Liver (tissue), 9 donors: ENCODE data around the gene CUL5. TPM values are rescaled to one million over a fixed set of nuclear protein-coding genes. Genes with fewer than 3 reads are reported as not detected.

Experiments
- DNase-seq: peaks from one replicate; pipeline ENCODE4 v3.0.0-alpha.2; 2017; ENCODE audit warnings: low spot score
- H3K27ac ChIP-seq, 2 donors: one replicate each; pipeline ENCODE4 v1.7.0; 2013; ENCODE audit warnings: inconsistent platforms in 2 of 2, low read length in 2 of 2, control low read depth in 1 of 2, low read depth in 1 of 2, mild to moderate bottlenecking in 1 of 2
- H3K27me3 ChIP-seq, 4 donors: one replicate each; pipeline versions ENCODE4 v1.6.1 to v1.7.0; 2013; ENCODE audit warnings: low read length in 3 of 4, inconsistent platforms in 1 of 4, mild to moderate bottlenecking in 1 of 4, moderate library complexity in 1 of 4; ENCODE audit not compliant: control insufficient read depth in 4 of 4, insufficient read depth in 4 of 4
- H3K36me3 ChIP-seq, 4 donors: one replicate each; pipeline versions ENCODE4 v1.6.1 to v1.7.0; 2013; ENCODE audit warnings: low read length in 3 of 4, mild to moderate bottlenecking in 3 of 4, low read depth in 1 of 4, moderate library complexity in 1 of 4; ENCODE audit not compliant: control insufficient read depth in 4 of 4, insufficient read depth in 3 of 4
- H3K4me1 ChIP-seq, 4 donors: one replicate each; pipeline versions ENCODE4 v1.6.1 to v1.7.0; 2013; ENCODE audit warnings: low read length in 3 of 4, mild to moderate bottlenecking in 3 of 4, moderate library complexity in 1 of 4; ENCODE audit not compliant: control insufficient read depth in 4 of 4, insufficient read depth in 4 of 4
- H3K4me3 ChIP-seq, 3 donors: one replicate each; pipeline versions ENCODE4 v1.6.1 to v1.7.0; 2013; ENCODE audit warnings: low read length in 3 of 3, control low read depth in 1 of 3, low read depth in 1 of 3, mild to moderate bottlenecking in 1 of 3
- H3K9ac ChIP-seq, 2 donors: one replicate each; pipeline ENCODE4 v1.7.0; 2013; ENCODE audit warnings: low read length in 2 of 2, mild to moderate bottlenecking in 2 of 2, moderate library complexity in 2 of 2, control low read depth in 1 of 2, low read depth in 1 of 2
- H3K9me3 ChIP-seq, 4 donors: one replicate each; pipeline versions ENCODE4 v1.6.1 to v1.7.0; 2013; ENCODE audit warnings: low read length in 3 of 4; ENCODE audit not compliant: control insufficient read depth in 4 of 4
- EGR1 ChIP-seq, 2 donors: IDR thresholded peaks; 2 replicates each; pipeline ENCODE4 v1.6.1; 2016 to 2018; ENCODE audit warnings: antibody characterized with exemption in 2 of 2, low read depth in 2 of 2
- FOXA1 ChIP-seq: IDR thresholded peaks from 2 replicates; pipeline ENCODE4 v1.6.1; 2016; ENCODE audit warnings: antibody characterized with exemption
- FOXA2 ChIP-seq: IDR thresholded peaks from 2 replicates; pipeline ENCODE4 v1.6.1; 2016; ENCODE audit warnings: antibody characterized with exemption
- GABPA ChIP-seq, 2 donors: IDR thresholded peaks in 1 of 2; conservative IDR thresholded peaks in 1 of 2; 2 replicates each; pipeline ENCODE4 v1.6.1; 2016; ENCODE audit warnings: antibody characterized with exemption in 2 of 2, mild to moderate bottlenecking in 1 of 2, moderate library complexity in 1 of 2
- HNF4A ChIP-seq, 2 donors: conservative IDR thresholded peaks; 2 replicates each; pipeline ENCODE4 v1.6.1; 2016; ENCODE audit warnings: antibody characterized with exemption in 2 of 2, mild to moderate bottlenecking in 2 of 2
- HNF4G ChIP-seq: IDR thresholded peaks from 2 replicates; pipeline ENCODE4 v1.6.1; 2016; ENCODE audit warnings: antibody characterized with exemption
- MAX ChIP-seq: IDR thresholded peaks from 2 replicates; pipeline ENCODE4 v1.6.1; 2016; ENCODE audit warnings: antibody characterized with exemption
- NR2F2 ChIP-seq: IDR thresholded peaks from 2 replicates; pipeline ENCODE4 v1.6.1; 2016; ENCODE audit warnings: antibody characterized with exemption
- RAD21 ChIP-seq, 2 donors: IDR thresholded peaks; 2 replicates each; pipeline ENCODE4 v1.6.1; 2016; ENCODE audit warnings: antibody characterized with exemption in 2 of 2, mild to moderate bottlenecking in 2 of 2
- RXRA ChIP-seq, 2 donors: IDR thresholded peaks; 2 replicates each; pipeline ENCODE4 v1.6.1; 2017 to 2018; ENCODE audit warnings: antibody characterized with exemption in 2 of 2, mild to moderate bottlenecking in 1 of 2
- SP1 ChIP-seq: IDR thresholded peaks from 2 replicates; pipeline ENCODE4 v1.6.1; 2018; ENCODE audit warnings: antibody characterized with exemption, mild to moderate bottlenecking
- TAF1 ChIP-seq: conservative IDR thresholded peaks from 2 replicates; pipeline ENCODE4 v1.6.1; 2016; ENCODE audit warnings: antibody characterized with exemption, mild to moderate bottlenecking
- WGBS: extraction: QIAGEN DNeasy Blood & Tissue Kit; methylation state at CpG from one replicate; pipeline ENCODE4 v1.1.7; 2013; 5-methylcytosine and 5-hydroxymethylcytosine counted together
- polyA plus RNA-seq, 2 donors: library from polyadenylated mRNA; stranded (reverse) in 1 of 2; unstranded in 1 of 2; fragments of 200-250 nt in 1 of 2; fragments of >200 nt in 1 of 2; fragmentation: Nextera tagmentation in 1 of 2; extraction: Ambion mirVana in 1 of 2; gene quantifications; one replicate each; pipeline versions ENCODE4 v1.2.1 to v1.2.3, GENCODE V29; 2013 to 2015
- total RNA-seq, 2 donors: library from RNA; depleted of rRNA; stranded (reverse); fragments of >200 nt; gene quantifications; one replicate each; pipeline ENCODE4 v1.2.3, GENCODE V29; 2014
- TF ChIP-seq, protein P1 (sequence below): IDR thresholded peaks from 2 replicates; pipeline ENCODE4 v1.6.1; 2016; ENCODE audit warnings: antibody characterized with exemption
- TF ChIP-seq, protein P2 (sequence below): fragments of 150-350 bp; IDR thresholded peaks from 2 replicates; pipeline ENCODE4 v1.5.1; 2017; ENCODE audit warnings: improper control_type of control experiment, low read depth, low read length; ENCODE audit not compliant: missing input control
- TF ChIP-seq, protein P3 (sequence below): IDR thresholded peaks from 2 replicates; pipeline ENCODE4 v1.6.1; 2016; ENCODE audit warnings: antibody characterized with exemption, mild to moderate bottlenecking
- donor health status: healthy.
- donor health status: healthy.
- donor health status: healthy.
- donor health status: healthy.
- donor health status: healthy.

CUL5 gene
- total and polyA plus RNA-seq, 4 donors, result 5.6 to 21.1 (median 12.9) TPM

DNA sequence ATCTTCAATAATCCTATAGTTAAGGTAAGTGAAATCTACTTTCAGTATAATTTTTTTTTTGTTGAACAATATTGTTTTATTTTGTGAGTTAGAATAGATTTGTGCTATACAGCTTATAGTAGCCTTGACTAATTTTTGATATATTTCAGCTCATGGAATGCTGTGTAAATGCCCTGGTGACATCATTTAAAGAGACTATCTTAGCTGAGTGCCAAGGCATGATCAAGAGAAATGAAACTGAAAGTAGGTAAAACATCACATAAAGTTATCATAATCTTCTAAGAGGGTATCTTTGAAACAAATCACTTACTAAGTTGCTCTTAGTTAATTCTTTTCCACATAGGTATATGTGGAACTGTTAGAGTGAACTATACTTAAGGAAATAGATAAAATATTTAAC lies 61.2 kb downstream of the CUL5 start:
- DNase-seq, result no peak

DNA sequence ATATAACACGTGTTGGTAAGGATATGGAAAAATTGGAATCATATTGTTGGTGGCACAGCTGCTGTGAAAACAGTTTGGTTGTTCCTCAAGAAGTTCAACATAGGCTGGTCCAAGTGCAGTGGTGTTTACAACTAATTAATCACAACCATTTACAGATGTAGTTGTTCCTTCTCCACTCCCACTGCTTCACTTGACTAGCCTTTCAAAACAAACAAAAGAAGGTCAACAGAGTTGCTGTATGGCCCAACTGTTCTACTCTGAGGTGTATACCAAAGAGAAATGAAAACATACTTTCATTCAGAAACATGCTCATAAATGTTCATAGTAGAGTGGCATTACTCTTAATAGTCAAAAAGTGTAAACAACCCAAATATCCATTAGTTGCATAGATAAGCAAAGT lies 76.1 kb downstream of the CUL5 start:
- no peak for DNase-seq
- TF ChIP-seq, protein P1, sequence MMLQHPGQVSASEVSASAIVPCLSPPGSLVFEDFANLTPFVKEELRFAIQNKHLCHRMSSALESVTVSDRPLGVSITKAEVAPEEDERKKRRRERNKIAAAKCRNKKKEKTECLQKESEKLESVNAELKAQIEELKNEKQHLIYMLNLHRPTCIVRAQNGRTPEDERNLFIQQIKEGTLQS, result no peak
- TF ChIP-seq NR2F2 (no peak), GABPA (IDR thresholded peaks at IDR 0.05 in 1 of 2, conservative IDR thresholded peaks at IDR 0.05 in 1 of 2) (no peak), HNF4A (conservative IDR thresholded peaks at IDR 0.05) (no peak), EGR1 (IDR thresholded peaks at IDR 0.05; ENCODE audit: low read depth in 2 of 2) (no peak), RAD21 (IDR thresholded peaks at IDR 0.05) (no peak), RXRA (IDR thresholded peaks at IDR 0.05) (no peak), SP1 (no peak), HNF4G (no peak), MAX (no peak), TAF1 (no peak)
- no peak overlapping the region for H3K4me3 ChIP-seq
- WGBS, result 82% methylated on average over 1 of the region's 1 CpG
- no peaks in the 10 kb centered on the region for H3K9me3 ChIP-seq
- no peak overlapping the region for H3K9ac ChIP-seq
- H3K27me3 ChIP-seq, result no peaks in the 10 kb centered on the region
- peaks cover 2 to 11% (median 5%) of the 10 kb centered on the region in 4 donors for H3K36me3 ChIP-seq
- H3K4me1 ChIP-seq, result no peaks in the 10 kb centered on the region
- H3K27ac ChIP-seq, result no peak overlapping the region

More for the DNA sequence above, 61.2 kb downstream of the CUL5 start:
- no peaks in the 10 kb centered on the region for H3K9me3 ChIP-seq
- TF ChIP-seq SP1 (no peak), FOXA1 (no peak), TAF1 (no peak)
- TF ChIP-seq, protein P1, result peak; percentile 47
- no peaks in the 10 kb centered on the region for H3K27me3 ChIP-seq
- no peak overlapping the region for H3K9ac ChIP-seq
- H3K27ac ChIP-seq, result no peak overlapping the region
- H3K36me3 ChIP-seq, result peaks cover 6 to 16% (median 12%) of the 10 kb centered on the region in 4 donors
- H3K4me1 ChIP-seq, result no peaks in the 10 kb centered on the region
- no peak overlapping the region for H3K4me3 ChIP-seq

GRCh38 chr11:108085672-108086071 lies 77.0 kb downstream of the CUL5 start:
- no peak overlapping the region for H3K9ac ChIP-seq
- H3K27me3 ChIP-seq, result no peaks in the 10 kb centered on the region
- WGBS, result 99% methylated on average over 2 of the region's 2 CpGs
- no peaks in the 10 kb centered on the region for H3K4me1 ChIP-seq
- H3K27ac ChIP-seq, result no peak overlapping the region
- H3K36me3 ChIP-seq, result peaks cover 0 to 11% (median 3%) of the 10 kb centered on the region in 4 donors
- no peak for DNase-seq
- H3K9me3 ChIP-seq, result no peaks in the 10 kb centered on the region
- TF ChIP-seq NR2F2, result no peak
- TF ChIP-seq, protein P1, result no peak
- TF ChIP-seq, protein P2, sequence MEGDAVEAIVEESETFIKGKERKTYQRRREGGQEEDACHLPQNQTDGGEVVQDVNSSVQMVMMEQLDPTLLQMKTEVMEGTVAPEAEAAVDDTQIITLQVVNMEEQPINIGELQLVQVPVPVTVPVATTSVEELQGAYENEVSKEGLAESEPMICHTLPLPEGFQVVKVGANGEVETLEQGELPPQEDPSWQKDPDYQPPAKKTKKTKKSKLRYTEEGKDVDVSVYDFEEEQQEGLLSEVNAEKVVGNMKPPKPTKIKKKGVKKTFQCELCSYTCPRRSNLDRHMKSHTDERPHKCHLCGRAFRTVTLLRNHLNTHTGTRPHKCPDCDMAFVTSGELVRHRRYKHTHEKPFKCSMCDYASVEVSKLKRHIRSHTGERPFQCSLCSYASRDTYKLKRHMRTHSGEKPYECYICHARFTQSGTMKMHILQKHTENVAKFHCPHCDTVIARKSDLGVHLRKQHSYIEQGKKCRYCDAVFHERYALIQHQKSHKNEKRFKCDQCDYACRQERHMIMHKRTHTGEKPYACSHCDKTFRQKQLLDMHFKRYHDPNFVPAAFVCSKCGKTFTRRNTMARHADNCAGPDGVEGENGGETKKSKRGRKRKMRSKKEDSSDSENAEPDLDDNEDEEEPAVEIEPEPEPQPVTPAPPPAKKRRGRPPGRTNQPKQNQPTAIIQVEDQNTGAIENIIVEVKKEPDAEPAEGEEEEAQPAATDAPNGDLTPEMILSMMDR, result no peak
- no peak for TF ChIP-seq FOXA2
- no peak for TF ChIP-seq HNF4A (conservative IDR thresholded peaks at IDR 0.05)
- no peak for TF ChIP-seq MAX
- TF ChIP-seq, protein P3, sequence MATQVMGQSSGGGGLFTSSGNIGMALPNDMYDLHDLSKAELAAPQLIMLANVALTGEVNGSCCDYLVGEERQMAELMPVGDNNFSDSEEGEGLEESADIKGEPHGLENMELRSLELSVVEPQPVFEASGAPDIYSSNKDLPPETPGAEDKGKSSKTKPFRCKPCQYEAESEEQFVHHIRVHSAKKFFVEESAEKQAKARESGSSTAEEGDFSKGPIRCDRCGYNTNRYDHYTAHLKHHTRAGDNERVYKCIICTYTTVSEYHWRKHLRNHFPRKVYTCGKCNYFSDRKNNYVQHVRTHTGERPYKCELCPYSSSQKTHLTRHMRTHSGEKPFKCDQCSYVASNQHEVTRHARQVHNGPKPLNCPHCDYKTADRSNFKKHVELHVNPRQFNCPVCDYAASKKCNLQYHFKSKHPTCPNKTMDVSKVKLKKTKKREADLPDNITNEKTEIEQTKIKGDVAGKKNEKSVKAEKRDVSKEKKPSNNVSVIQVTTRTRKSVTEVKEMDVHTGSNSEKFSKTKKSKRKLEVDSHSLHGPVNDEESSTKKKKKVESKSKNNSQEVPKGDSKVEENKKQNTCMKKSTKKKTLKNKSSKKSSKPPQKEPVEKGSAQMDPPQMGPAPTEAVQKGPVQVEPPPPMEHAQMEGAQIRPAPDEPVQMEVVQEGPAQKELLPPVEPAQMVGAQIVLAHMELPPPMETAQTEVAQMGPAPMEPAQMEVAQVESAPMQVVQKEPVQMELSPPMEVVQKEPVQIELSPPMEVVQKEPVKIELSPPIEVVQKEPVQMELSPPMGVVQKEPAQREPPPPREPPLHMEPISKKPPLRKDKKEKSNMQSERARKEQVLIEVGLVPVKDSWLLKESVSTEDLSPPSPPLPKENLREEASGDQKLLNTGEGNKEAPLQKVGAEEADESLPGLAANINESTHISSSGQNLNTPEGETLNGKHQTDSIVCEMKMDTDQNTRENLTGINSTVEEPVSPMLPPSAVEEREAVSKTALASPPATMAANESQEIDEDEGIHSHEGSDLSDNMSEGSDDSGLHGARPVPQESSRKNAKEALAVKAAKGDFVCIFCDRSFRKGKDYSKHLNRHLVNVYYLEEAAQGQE, result no peak
- H3K4me3 ChIP-seq, result no peak overlapping the region
